ENCODE measurements around the gene SCLT1.

The SCLT1 gene

DNA sequence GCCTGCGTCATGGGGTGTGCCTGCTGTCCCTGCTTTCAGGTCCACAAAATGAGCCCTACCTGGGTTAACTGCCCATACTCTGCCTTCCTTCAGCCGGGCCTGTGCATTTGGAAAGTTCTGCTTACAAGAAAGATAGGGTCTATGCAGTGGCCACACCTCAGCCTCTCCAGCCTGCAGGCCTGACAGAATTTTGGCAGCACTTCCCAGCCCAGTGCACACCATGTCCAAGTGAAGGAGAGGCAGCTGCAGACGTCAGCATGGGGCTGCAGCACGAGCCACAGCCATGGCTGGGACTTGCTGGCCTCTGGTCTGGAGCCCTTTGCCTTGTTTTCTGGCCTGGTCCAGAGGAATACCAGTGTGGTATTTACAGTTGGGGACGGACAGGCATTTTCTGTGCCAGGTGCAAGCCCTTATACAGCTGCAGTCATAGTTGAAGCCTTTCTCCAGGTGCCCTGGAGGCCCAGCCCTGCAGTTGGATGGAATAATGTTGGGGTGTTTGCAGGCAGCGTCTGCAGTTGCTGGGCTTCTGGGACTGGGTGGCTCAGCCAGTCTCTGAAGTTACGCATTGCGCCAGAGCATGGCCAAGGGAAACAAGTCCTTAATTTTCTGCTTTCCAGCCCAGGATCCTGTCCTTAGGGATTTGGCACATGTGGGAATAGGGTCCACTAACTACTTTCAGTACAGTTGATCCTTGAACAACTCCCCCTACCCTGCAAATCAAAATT lies 257.7 kb downstream of the SCLT1 start:
- DNase-seq, result no peak
